ENCODE data around the gene SIGLEC1.

DNA sequence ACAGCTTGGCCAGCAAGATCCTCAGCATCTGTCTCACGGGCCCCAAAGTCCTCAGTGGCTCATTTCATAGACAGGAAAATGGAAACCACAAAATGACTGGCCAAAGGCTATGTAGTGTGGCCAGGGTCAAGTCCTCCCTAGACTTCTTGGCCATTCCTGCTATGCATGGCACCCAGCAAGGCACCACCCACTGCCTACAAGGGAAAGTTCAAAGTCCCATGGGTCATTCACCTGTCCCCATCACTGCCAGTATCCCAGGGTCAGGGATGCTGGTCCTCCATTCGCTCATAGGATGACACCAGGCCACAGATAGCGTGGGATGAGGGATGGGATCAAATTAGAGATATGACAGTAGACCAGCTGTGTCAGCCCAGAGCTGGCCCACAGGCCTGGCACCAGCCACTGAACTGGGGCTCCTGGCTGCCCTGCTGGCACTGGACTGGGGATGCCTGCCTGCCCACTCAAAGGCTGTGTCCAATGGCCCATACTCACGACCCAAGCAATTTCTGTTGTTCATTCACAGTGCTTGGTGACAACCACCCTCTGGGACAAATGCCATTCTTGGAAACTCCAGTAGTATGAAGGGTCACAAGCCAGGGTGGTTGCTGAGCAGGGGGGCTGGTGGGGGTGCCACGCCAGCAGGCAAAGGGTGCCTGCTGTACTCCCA lies 43.5 kb upstream of the SIGLEC1 start:
- TF ChIP-seq GATA3 (IDR thresholded peaks at IDR 0.05; ENCODE audit: low read depth, low read length): no peak
- TF ChIP-seq GATA2 (IDR thresholded peaks at IDR 0.05; ENCODE audit: low read depth, low read length): no peak

Measured in SH-SY5Y (cell line).